ENCODE measurements around the gene YWHAH. TPM values are rescaled to one million over a fixed set of nuclear protein-coding genes. Genes with fewer than 3 reads are reported as not detected.

Gene YWHAH
- total RNA-seq, 1 donor from 2014 or later, result 110 TPM

DNA sequence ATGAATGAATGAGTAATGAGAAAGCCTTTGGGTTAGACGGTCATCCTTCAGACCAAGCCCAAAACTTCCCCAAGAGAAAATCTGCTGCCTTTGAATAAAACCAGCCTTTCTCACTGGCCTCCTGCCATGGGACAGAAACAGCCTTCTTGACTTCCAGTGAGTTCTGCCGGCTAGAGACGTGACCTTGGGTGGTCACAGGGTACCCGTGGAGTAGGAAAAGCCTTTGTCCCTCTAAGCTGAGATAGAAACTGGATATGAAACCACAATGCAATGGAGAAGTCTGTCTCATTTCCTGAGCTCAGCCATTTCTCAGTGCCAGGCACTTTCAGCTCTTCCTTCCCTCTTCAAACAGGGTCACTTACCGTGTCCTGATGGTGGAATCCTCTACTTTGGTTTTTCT is 21.2 kb upstream of the YWHAH start:
- no peaks in the 10 kb centered on the region for H3K9me3 Mint-ChIP-seq
- TF ChIP-seq, protein P1, sequence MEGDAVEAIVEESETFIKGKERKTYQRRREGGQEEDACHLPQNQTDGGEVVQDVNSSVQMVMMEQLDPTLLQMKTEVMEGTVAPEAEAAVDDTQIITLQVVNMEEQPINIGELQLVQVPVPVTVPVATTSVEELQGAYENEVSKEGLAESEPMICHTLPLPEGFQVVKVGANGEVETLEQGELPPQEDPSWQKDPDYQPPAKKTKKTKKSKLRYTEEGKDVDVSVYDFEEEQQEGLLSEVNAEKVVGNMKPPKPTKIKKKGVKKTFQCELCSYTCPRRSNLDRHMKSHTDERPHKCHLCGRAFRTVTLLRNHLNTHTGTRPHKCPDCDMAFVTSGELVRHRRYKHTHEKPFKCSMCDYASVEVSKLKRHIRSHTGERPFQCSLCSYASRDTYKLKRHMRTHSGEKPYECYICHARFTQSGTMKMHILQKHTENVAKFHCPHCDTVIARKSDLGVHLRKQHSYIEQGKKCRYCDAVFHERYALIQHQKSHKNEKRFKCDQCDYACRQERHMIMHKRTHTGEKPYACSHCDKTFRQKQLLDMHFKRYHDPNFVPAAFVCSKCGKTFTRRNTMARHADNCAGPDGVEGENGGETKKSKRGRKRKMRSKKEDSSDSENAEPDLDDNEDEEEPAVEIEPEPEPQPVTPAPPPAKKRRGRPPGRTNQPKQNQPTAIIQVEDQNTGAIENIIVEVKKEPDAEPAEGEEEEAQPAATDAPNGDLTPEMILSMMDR (conservative IDR thresholded peaks at IDR 0.05), result no peak
- H3K27ac Mint-ChIP-seq, result no peak overlapping the region
- no peaks in the 10 kb centered on the region for H3K27me3 Mint-ChIP-seq
- H3K4me1 Mint-ChIP-seq (ENCODE audit: unreplicated experiment), result peaks cover 19% of the 10 kb centered on the region
- H3K4me3 Mint-ChIP-seq, result no peak overlapping the region
- H3K36me3 Mint-ChIP-seq, result no peaks in the 10 kb centered on the region
- DNase-seq (ENCODE audit: extremely low spot score, unreplicated experiment), result no peak

DNA sequence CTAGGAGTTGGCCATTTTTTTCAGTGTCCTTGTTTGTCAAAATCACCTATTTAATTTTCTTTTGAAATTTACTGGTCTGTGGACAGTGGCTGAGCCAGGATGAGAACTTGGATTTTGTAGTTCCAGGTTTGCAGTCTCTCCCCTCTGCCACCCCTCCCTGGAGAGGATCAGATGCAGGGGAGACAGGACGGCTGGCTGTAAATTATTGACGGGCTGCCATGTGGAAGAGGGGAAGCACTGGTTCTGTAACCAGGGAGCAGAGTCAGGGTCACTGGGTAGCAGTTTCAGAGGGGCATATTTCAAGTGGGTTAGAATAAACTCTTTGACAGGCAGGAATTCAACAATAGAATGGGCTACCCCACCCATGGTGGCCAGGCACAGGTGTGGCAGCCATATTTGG is 20.6 kb upstream of the YWHAH start:
- Mint-ChIP-seq H3K27me3 (no peaks in the 10 kb centered on the region), H3K4me3 (no peak overlapping the region), H3K9me3 (no peaks in the 10 kb centered on the region), H3K36me3 (no peaks in the 10 kb centered on the region), H3K27ac (no peak overlapping the region), H3K4me1 (ENCODE audit: unreplicated experiment) (peaks cover 20% of the 10 kb centered on the region)
- no peak for DNase-seq (ENCODE audit: extremely low spot score, unreplicated experiment)
- TF ChIP-seq, protein P1 (conservative IDR thresholded peaks at IDR 0.05), result no peak

DNA sequence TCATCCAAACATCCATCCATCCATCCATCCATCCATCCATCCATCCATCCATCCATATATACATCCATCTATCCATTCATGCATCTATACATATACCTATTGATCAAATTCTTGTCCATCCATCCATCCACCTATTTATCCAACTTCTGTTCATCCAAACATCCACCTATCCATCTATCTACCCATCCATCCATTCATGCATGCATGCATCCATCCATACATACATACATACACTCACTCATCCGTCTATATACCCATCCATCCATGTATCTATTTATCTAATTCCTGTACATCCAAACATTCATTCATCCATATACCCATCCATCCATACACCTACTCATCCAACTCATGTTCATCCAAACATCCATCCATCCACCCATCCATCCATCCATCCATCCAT is 19.3 kb upstream of the YWHAH start:
- Mint-ChIP-seq H3K27me3 (no peaks in the 10 kb centered on the region), H3K9me3 (no peaks in the 10 kb centered on the region), H3K4me3 (no peak overlapping the region), H3K27ac (no peak overlapping the region), H3K36me3 (no peaks in the 10 kb centered on the region), H3K4me1 (ENCODE audit: unreplicated experiment) (peaks cover 30% of the 10 kb centered on the region)
- TF ChIP-seq, protein P1 (conservative IDR thresholded peaks at IDR 0.05), result no peak
- no peak for DNase-seq (ENCODE audit: extremely low spot score, unreplicated experiment)

DNA sequence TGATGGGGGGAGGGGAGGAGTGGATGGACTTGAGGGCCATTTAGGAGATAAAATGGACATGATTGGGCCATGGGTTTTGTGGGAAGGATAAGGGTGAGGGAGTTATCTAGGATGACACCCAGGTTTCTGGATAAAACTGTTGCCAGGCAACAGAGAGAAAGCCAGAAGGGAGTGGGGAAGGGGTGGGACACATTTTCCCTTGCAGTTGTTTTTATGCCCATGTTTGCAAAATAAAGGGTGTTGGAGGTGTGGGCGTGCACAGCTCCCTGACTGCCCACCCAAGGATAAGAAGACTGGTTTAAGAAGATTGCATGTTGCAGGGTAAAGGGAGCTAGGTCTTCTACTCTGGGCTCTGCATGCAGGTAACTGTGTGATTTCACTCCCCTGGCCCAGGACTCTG is 18.3 kb upstream of the YWHAH start:
- TF ChIP-seq, protein P1 (conservative IDR thresholded peaks at IDR 0.05), result no peak
- no peaks in the 10 kb centered on the region for H3K9me3 Mint-ChIP-seq
- DNase-seq (ENCODE audit: extremely low spot score, unreplicated experiment), result no peak
- no peak overlapping the region for H3K4me3 Mint-ChIP-seq
- no peak overlapping the region for H3K27ac Mint-ChIP-seq
- H3K4me1 Mint-ChIP-seq (ENCODE audit: unreplicated experiment), result peaks cover 30% of the 10 kb centered on the region
- H3K36me3 Mint-ChIP-seq, result no peaks in the 10 kb centered on the region
- H3K27me3 Mint-ChIP-seq, result no peaks in the 10 kb centered on the region

DNA sequence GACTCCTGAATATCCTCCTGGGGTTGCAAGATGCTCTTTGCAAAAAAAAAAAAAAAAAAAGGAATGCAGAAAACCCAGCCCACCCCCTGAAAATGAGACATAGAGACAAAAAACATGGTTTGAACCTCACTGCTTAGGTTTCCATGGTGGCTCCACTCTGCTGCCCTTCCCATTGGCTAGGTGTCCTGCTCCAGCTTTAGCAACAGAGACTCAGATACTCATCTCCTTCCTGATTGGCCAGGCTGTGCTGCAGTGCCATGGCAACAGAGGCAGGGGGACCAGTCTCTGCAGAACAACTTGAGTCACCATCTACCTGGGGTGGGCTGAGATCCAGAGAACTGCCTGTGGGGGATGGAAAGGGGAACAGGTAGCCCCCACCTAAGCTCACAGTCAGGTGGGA is 17.4 kb upstream of the YWHAH start:
- no peak overlapping the region for H3K4me3 Mint-ChIP-seq
- H3K36me3 Mint-ChIP-seq, result no peaks in the 10 kb centered on the region
- peaks cover 30% of the 10 kb centered on the region for H3K4me1 Mint-ChIP-seq (ENCODE audit: unreplicated experiment)
- no peaks in the 10 kb centered on the region for H3K9me3 Mint-ChIP-seq
- TF ChIP-seq, protein P1 (conservative IDR thresholded peaks at IDR 0.05), result no peak
- no peak for DNase-seq (ENCODE audit: extremely low spot score, unreplicated experiment)
- no peak overlapping the region for H3K27ac Mint-ChIP-seq
- H3K27me3 Mint-ChIP-seq, result no peaks in the 10 kb centered on the region

DNA sequence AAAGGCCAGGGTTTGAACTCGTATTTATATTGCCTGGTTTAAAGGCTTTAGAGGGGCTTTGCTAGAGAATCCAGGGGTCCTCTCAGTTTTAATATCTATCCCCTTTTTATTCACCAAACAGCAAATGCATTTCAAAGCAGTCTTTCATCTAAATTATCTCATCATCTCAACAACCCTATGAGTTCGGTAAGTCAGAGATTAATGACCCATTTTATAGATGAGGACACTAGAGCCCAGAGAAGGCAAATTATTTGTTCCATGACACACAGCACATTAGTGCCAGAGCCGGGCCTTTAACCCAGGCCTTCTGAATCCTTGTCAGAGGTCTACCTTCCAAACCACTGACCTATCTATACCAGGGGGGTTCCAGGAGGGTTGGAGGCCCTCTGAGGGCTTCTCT is 16.8 kb upstream of the YWHAH start:
- no peak for DNase-seq (ENCODE audit: extremely low spot score, unreplicated experiment)
- no peaks in the 10 kb centered on the region for H3K27me3 Mint-ChIP-seq
- H3K4me1 Mint-ChIP-seq (ENCODE audit: unreplicated experiment), result peaks cover 28% of the 10 kb centered on the region
- TF ChIP-seq, protein P1 (conservative IDR thresholded peaks at IDR 0.05), result no peak
- H3K36me3 Mint-ChIP-seq, result no peaks in the 10 kb centered on the region
- no peaks in the 10 kb centered on the region for H3K9me3 Mint-ChIP-seq
- no peak overlapping the region for H3K4me3 Mint-ChIP-seq
- H3K27ac Mint-ChIP-seq, result no peak overlapping the region

Measured in type B pancreatic cell (in vitro differentiated cells).